HAP-1 (cell line): ENCODE data around the gene INO80D.
"Not testable (repeated sequence)": the region's sequence is repeated elsewhere in the genome, so short reads cannot be mapped to it uniquely, and the experiment has no call there.

Experiments used
- DNase-seq, 2 experiments: peaks; one replicate each; pipeline ENCODE4 v3.0.0-alpha.2; 2016 to 2020; ENCODE audit warnings: low spot score in 2 of 2
- H3K27me3 ChIP-seq: fragments of 250-450 bp; sonication (Bioruptor Pico); 2 replicates; pipeline ENCODE4 v1.5.1; 2020; ENCODE audit warnings: low read depth, mild to moderate bottlenecking, moderate library complexity
- H3K36me3 ChIP-seq: fragments of 250-450 bp; sonication (Bioruptor Pico); replicated peaks from 2 replicates; pipeline ENCODE4 v1.5.1; 2020; ENCODE audit warnings: mild to moderate bottlenecking
- H3K4me1 ChIP-seq: fragments of 250-450 bp; sonication (Bioruptor Pico); 2 replicates; pipeline ENCODE4 v1.5.1; 2020; ENCODE audit warnings: mild to moderate bottlenecking
- H3K4me3 ChIP-seq: fragments of 250-450 bp; sonication (Bioruptor Pico); 2 replicates; pipeline ENCODE4 v1.5.1; 2020; ENCODE audit warnings: mild to moderate bottlenecking, moderate library complexity
- H3K9me3 ChIP-seq: fragments of 250-450 bp; sonication (Bioruptor Pico); 2 replicates; pipeline ENCODE4 v1.5.1; 2020; ENCODE audit warnings: mild to moderate bottlenecking, moderate library complexity
- in situ Hi-C: fragments of 300-500 bp; cut with MboI; formaldehyde crosslinking; loops from 3 replicates; pipeline ENCODE4 v1.14.3; 2020; ENCODE audit warnings: low sequenced_read_pairs, inconsistent platforms, mixed read lengths

The INO80D gene

DNA sequence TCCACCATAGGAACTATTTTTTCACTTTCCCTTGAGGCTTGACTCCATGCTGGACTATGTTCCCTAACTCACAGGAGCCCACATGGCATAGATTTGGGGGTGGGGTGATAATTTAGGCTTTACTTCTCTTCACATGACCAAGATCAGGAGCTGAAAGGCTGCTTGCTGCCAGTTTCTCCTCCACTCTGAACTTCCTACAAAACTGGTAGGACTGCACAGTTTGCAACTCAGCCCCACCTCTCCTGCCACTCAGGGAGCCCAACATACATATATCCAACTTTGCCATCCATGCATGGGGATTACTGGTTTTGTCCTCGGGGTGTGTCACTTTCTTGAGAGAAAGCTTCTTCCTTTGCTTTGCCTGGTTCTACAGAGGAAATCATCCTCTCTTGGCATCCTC is 14.2 kb downstream of the INO80D start:
- DNase-seq = no peak
- Histone ChIP-seq H3K36me3 (no peaks in the 10 kb centered on the region), H3K4me3 (no peak overlapping the region), H3K4me1 (no peaks in the 10 kb centered on the region), H3K27me3 (no peaks in the 10 kb centered on the region), H3K9me3 (0 out of 2 replicates have a peak, but pooled peaks cover 3% of the 10 kb centered on the region)
- in situ Hi-C loops = no loop called here

DNA sequence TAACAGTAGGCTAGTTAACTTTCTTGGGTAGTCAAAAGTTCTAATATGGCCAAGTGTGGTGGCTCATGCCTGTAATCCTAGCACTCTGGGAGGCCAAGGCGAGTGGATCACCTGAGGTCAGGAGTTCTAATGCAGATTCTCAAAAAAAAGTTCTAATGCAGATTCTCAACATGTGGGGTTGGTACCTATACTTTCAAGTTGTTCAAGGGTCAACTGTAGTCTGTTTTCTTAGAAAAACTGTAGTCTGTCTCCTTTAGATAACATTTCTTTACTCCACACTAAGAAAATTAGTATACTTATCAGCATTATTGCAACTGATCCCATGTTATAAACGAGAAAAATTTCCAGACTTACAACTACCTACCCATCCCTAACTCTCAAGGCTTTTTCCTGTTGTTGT is 16.6 kb downstream of the INO80D start:
- in situ Hi-C loops = no loop called here
- no peaks in the 10 kb centered on the region for H3K36me3 ChIP-seq
- 0 out of 2 replicates have a peak, but pooled peaks cover 3% of the 10 kb centered on the region for H3K9me3 ChIP-seq
- no peaks in the 10 kb centered on the region for H3K4me1 ChIP-seq
- DNase-seq = no peak
- no peaks in the 10 kb centered on the region for H3K27me3 ChIP-seq
- no peak overlapping the region for H3K4me3 ChIP-seq

DNA sequence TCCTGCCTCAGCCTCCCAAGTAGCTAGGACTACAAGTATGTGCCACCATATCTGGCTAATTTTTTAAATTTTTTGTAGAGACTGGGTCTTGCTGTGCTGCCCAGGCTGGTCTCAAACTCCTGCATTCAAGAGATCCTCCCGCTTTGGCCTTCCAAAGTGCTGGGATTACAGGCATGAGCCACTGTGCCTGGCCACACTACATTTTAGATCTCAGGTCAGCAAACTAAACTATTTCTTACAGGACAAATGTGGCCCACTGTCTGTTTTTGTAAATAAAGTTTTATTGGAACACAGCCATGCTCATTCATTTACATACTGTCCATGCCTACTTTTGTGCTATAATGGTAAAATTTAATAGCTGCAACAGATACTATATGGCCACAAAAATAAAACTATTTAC is 17.8 kb downstream of the INO80D start:
- H3K4me1 ChIP-seq = no peaks in the 10 kb centered on the region
- no peaks in the 10 kb centered on the region for H3K36me3 ChIP-seq
- 0 out of 2 replicates have a peak, but pooled peaks cover 3% of the 10 kb centered on the region for H3K9me3 ChIP-seq
- no peaks in the 10 kb centered on the region for H3K27me3 ChIP-seq
- DNase-seq = no peak
- no peak overlapping the region for H3K4me3 ChIP-seq
- in situ Hi-C loops = no loop called here

DNA sequence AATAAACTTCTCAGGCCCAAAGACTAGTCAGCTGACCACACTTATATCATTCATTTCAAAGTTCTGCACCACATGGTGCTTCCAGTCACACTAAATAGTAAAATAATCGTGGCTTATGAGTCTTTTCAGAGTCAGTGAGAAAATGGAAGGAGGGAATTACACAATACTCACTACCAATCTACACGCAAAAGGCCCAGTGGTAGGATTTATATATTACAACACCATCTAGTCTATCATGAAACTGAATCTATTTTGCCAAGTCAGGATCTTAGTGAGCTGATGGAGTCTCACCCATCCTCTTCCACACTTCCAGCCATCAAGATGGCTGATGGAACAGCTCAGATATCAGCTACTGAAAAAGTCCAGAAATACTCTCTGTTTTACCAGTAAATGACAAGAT is 21.9 kb downstream of the INO80D start:
- in situ Hi-C loops = no loop called here
- no peaks in the 10 kb centered on the region for H3K9me3 ChIP-seq
- H3K4me3 ChIP-seq = no peak overlapping the region
- no peak for DNase-seq
- no peaks in the 10 kb centered on the region for H3K4me1 ChIP-seq
- H3K27me3 ChIP-seq = no peaks in the 10 kb centered on the region
- peaks cover 3% of the 10 kb centered on the region for H3K36me3 ChIP-seq

DNA sequence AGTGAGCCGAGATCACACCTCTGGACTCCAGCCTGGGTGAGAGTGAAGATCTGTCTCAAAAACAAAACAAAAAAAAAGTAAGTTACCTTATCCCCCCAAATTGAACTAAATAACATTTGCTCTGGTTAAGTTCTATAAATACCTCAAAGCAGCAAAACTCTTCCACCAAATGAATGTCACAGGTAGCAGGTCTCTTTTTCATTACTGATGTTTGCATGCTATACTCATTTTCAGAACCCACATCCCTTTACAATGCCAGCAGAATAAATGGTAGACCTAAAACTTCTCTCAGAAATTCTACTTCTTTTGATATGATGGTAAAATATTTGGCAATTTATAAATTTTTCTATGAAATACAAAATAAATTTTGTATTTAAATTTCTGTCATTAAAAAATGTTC is 22.3 kb downstream of the INO80D start:
- no peak for DNase-seq
- Histone ChIP-seq H3K27me3 (no peaks in the 10 kb centered on the region), H3K36me3 (peaks cover 3% of the 10 kb centered on the region), H3K9me3 (no peaks in the 10 kb centered on the region), H3K4me3 (no peak overlapping the region), H3K4me1 (no peaks in the 10 kb centered on the region)
- in situ Hi-C loops = no loop called here

DNA sequence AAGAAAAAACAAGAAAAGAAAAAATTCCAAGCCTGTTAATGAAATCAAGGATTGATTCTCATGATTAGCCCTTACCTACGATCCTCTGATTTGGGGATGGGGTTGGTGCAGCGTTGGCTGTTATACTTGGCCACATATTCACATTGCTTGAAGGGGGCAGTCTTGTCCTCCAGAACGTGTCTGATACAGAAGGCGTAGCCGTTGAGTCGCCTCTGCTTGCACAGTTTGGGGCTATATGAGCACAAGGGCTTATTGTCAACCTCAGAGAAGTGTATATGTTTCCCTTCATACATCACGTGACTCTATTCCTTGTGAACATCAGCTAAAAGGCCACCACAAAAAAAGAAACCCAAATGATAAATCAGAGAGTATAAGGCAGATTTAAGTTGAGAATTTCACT is 23.2 kb downstream of the INO80D start:
- DNase-seq = no peak

DNA sequence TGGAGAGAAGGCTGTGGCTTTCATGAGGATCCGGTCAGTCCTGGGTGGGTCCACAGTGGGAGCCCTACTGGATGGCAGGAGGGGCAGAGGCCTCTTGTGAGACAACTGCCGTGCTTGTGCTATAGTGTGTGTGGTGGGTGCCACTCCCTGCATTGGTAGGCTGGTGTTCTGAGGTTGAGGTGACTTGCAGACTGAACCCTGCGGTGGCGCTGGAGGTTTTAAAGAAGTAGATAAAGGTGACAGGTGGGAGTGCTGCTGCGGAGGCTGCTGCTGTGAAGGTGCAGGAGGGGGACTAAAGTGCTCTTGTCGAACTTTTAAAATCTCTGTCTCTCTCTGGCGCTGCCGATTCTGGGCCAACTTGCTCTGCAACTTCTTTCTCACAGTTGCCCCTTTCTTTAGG is 29.7 kb downstream of the INO80D start:
- no peaks in the 10 kb centered on the region for H3K4me1 ChIP-seq
- no peak for DNase-seq
- H3K9me3 ChIP-seq = no peaks in the 10 kb centered on the region
- in situ Hi-C loops = no loop called here
- H3K27me3 ChIP-seq = no peaks in the 10 kb centered on the region
- no peak overlapping the region for H3K4me3 ChIP-seq
- H3K36me3 ChIP-seq = peaks cover 10% of the 10 kb centered on the region

More for the DNA sequence above, 23.2 kb downstream of the INO80D start:
- H3K9me3 ChIP-seq = no peaks in the 10 kb centered on the region
- H3K27me3 ChIP-seq = no peaks in the 10 kb centered on the region
- H3K36me3 ChIP-seq = peaks cover 3% of the 10 kb centered on the region
- H3K4me3 ChIP-seq = no peak overlapping the region
- in situ Hi-C loops = no loop called here
- no peaks in the 10 kb centered on the region for H3K4me1 ChIP-seq

DNA sequence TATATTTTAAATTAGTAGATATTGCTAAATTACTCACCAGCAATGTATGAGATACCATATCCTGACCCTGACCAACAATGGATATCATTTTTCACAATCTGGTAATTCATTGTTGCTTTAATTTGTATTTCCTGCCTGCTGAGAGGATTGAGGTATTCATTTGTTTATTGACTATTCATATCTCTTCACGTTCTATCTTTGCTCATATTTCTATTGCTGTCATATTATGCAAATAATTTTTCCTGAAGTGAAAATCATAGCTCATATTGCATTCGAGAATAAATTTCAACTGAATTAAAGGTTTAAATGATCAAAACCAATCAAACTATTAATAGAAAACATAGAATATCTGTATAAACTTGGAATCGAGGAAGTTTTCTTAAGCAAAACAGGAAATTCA is 31.0 kb downstream of the INO80D start:
- peaks cover 10% of the 10 kb centered on the region for H3K36me3 ChIP-seq
- in situ Hi-C loops = no loop called here
- no peaks in the 10 kb centered on the region for H3K9me3 ChIP-seq
- no peaks in the 10 kb centered on the region for H3K4me1 ChIP-seq
- no peaks in the 10 kb centered on the region for H3K27me3 ChIP-seq
- no peak for DNase-seq
- H3K4me3 ChIP-seq = no peak overlapping the region

DNA sequence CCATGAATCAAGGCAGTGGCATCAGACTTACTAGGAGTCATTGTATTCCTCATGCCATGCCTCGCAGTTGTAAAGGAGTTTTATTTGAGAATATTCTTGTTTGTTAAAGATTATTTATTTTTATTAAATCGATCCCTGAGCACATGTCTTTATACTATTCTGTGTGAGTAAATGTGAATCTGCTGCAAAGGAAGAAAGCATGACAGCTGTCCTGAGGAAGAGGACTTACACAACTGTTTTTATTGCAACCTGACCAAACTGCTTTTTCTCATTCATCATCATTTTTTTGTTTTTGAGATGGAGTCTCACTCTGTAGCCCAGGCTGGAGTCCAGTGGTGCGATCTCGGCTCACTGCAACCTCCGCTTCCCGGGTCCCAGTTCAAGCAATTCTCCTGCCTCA is 34.1 kb downstream of the INO80D start:
- in situ Hi-C loops = no loop called here

DNA sequence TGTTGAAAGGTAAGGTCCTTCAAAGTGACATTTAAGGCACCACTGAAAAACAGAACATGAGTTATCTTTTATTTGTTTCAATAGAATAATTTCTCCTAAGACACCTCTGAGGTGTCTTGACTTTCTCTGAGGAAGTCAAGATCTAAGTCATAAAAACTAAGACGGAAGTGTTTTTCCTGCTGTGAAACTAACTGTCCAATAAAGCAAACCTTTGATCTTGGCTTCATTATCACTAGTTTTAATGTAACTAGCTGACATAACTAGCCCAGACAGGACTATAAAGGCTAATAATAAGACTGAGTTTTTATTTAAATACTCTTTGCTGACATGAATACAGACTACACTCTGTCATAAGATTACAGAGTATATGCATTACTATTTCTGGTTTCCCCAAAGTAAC is 36.6 kb downstream of the INO80D start:
- H3K4me3 ChIP-seq = no peak overlapping the region
- no peaks in the 10 kb centered on the region for H3K9me3 ChIP-seq
- H3K4me1 ChIP-seq = no peaks in the 10 kb centered on the region
- H3K27me3 ChIP-seq = no peaks in the 10 kb centered on the region
- in situ Hi-C loops = no loop called here
- no peaks in the 10 kb centered on the region for H3K36me3 ChIP-seq
- no peak for DNase-seq

More for the DNA sequence above, 34.1 kb downstream of the INO80D start:
- Histone ChIP-seq H3K36me3 (peaks cover 10% of the 10 kb centered on the region), H3K4me1 (no peaks in the 10 kb centered on the region), H3K4me3 (no peak overlapping the region), H3K27me3 (no peaks in the 10 kb centered on the region), H3K9me3 (no peaks in the 10 kb centered on the region)
- no peak for DNase-seq

DNA sequence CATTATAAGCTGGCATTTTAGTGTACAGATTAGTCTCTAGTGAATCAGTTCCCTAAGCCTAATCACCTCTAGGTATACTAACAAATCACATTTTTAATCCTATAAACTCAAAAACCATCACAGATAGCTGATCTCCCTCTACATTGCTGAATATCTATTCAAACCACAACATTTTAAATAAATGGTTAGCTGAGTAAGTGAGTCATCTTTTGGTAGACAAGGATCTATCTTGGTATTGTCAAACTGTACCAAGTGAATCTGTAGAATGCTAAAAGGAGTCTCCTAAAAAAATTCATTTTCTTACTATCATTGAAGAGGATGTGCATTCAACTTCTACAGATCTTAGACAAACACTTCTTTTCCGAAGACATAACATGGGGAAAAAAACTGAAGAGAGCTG is 40.7 kb downstream of the INO80D start:
- no peaks in the 10 kb centered on the region for H3K4me1 ChIP-seq
- H3K36me3 ChIP-seq = no peaks in the 10 kb centered on the region
- no peak for DNase-seq
- no peaks in the 10 kb centered on the region for H3K27me3 ChIP-seq
- H3K9me3 ChIP-seq = no peaks in the 10 kb centered on the region
- no peak overlapping the region for H3K4me3 ChIP-seq
- in situ Hi-C loops = no loop called here

DNA sequence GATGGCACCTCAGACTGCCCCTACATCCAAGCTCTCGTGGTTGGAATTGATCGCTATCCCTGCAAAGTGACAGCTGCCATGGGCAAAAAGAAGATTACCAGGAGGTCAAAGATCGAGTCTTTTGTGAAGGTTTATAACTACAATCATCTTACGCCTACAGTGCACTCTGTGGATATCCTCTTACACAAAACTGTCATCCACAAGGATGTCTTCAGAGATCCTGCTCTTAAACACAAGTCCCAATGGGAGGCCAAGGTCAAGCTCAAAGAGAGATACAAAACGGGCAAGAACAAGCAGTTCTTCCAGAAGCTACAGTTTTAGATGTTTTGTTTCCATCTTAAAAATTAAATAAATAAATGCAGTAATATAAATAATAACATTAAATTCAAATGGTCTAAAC is 45.4 kb downstream of the INO80D start:
- Histone ChIP-seq H3K27me3 (no peaks in the 10 kb centered on the region), H3K4me1 (no peaks in the 10 kb centered on the region), H3K4me3 (no peak overlapping the region), H3K36me3 (no peaks in the 10 kb centered on the region), H3K9me3 (no peaks in the 10 kb centered on the region)
- in situ Hi-C loops = no loop called here
- no peak for DNase-seq

DNA sequence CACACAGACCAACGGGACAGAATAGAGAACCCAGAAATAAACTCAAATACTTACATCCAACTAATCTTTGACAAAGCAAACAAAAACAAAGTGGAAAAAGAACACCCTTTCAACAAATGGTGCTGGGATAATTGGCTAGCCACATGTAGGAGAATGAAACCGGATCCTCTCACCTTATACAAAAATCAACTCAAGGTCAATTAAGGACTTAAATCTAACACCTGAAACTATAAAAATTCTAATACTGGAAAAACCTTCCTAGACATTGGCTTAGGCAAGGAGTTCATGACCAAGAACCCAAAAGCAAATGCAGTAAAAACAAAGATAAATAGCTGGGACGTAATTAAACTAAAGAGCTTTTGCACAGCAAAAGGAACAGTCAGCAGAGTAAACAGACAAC is 50.6 kb downstream of the INO80D start:
- H3K9me3 ChIP-seq, H3K4me3 ChIP-seq, DNase-seq, H3K27me3 ChIP-seq, H3K4me1 ChIP-seq, H3K36me3 ChIP-seq, in situ Hi-C loops: not testable (repeated sequence)

DNA sequence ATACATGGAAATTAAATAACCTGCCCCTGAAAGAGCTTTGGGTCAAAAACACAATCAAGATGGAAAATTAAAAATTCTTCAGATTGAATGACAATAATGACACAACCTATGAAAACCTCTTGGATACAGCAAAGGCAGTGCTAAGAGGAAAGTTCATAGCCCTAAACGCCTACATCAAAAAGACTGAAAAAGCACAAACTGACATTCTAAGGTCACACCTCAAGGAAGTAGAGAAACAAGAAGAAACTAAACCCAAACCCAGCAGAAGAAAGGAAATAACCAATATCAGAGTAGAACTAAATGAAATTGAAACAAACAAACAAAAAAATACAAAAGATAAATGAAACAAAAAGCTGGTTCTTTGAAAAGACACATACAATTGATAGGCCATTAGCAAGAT is 52.5 kb downstream of the INO80D start:
- in situ Hi-C loops = not testable (repeated sequence)

DNA sequence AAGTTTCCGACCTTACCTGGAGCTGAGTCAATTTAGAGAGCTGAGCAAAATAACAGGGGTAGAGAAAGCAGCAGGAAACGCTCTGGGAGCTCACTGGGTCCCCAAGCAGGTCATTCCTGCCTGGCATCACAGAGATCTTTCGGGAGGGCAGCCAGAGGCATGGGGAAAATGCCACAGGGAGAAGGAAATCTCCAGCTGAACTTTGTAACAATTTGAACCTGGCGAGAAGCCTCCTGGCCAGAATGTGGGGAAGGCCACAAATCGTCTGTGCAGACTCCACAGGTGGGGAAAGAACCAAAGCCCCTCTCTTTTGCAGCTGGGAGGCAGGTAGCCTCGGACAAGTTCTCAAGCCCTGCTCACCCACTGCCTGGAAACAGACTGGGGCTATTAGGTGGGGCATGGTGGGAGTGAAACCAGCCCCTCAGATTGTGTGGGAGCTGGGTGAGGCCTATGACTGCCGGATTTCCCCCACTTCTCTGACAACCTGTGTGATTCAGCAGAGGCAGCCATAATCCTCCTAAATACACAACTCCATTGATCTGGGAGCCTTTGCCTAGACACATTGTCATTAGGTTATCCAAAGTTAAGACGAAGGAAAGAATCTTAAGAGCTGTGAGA is 53.9 kb downstream of the INO80D start:
- in situ Hi-C loops = no loop called here
- H3K9me3 ChIP-seq = peaks cover 5% of the 10 kb centered on the region; the same call in 1 of the 2 replicates
- DNase-seq = no peak

More for the DNA sequence above, 52.5 kb downstream of the INO80D start:
- H3K27me3 ChIP-seq, DNase-seq, H3K9me3 ChIP-seq, H3K36me3 ChIP-seq, H3K4me1 ChIP-seq, H3K4me3 ChIP-seq: not testable (repeated sequence)

More for the DNA sequence above, 53.9 kb downstream of the INO80D start:
- H3K36me3 ChIP-seq = no peaks in the 10 kb centered on the region
- H3K4me1 ChIP-seq = no peaks in the 10 kb centered on the region
- H3K27me3 ChIP-seq = no peaks in the 10 kb centered on the region
- no peak overlapping the region for H3K4me3 ChIP-seq
